NCI-H2107 treated with DMSO at 0.1 percent for 48 hours (cell line): Measurements from ENCODE around the gene SEPHS2.
A peak's percentile ranks its signal among the peaks of the same experiment; 100 is the strongest.
"Not testable (repeated sequence)": the region's sequence is repeated elsewhere in the genome, so short reads cannot be mapped to it uniquely, and the experiment has no call there.

Experiments
- DNase-seq: peaks from one replicate; lab custom pipeline; 2025; ENCODE audit not compliant: unreplicated experiment; lab: John Stamatoyannopoulos, UW

SEPHS2 gene

GRCh38 chr16:30445408-30446202 lies at the start of gene SEPHS2:
Gene SEPHS2, minus strand, starts transcription at chr16:30445874. Its CDS starts 147 bp downstream, at chr16:30445727.
- DNase-seq: peak; percentile 93

GRCh38 chr16:30494709-30495108 lies 49.0 kb upstream of the SEPHS2 start:
- no peak for DNase-seq

- no peak for DNase-seq
Measured at GRCh38 chr16:30493941-30494488, 48.3 kb upstream of the SEPHS2 start.

DNA sequence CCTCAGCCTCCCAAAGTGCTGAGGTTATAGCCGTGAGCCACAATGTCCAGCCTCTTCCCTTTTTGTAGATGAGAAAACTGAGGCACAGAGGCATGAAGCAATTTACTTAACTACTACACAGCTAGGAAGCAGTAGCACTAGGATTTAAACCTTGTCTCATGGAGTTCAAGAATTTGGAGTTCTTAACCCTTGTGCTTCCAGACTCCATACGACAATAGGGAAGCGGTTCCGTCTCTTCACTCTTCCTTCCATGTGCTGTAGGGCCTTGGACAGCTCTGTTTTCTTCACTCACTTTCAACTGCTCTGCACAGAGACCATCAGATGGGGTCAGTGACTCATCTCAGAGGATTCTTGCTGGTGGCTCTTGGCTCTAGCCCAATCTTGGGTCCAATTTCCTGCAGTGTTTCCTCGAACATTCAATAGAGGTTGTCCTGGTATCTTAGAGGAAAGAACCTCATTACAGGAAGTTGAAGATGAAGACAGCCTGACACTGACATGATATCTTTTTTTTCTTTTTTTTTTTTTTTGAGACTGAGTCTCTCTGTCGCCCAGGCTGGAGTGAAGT lies 46.2 kb upstream of the SEPHS2 start:
- DNase-seq: no peak

DNA sequence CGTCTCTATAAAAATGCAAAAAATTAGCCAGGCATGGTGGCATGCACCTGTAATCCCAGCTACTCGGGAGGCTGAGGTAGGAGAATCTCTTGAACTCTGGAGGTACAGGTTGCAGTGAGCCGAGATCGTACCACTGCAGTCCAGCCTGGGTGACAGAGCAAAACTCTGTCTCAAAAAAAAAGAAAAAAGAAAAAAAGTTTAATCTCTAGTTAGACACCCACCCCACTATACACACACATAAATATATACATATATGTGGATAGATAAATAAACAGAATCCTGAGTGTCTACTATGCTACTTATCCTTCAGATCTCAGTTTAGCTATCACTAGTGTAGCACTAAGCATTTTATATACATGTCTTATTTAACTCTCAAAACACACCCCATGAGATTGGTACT lies 45.6 kb upstream of the SEPHS2 start:
- no peak for DNase-seq

DNA sequence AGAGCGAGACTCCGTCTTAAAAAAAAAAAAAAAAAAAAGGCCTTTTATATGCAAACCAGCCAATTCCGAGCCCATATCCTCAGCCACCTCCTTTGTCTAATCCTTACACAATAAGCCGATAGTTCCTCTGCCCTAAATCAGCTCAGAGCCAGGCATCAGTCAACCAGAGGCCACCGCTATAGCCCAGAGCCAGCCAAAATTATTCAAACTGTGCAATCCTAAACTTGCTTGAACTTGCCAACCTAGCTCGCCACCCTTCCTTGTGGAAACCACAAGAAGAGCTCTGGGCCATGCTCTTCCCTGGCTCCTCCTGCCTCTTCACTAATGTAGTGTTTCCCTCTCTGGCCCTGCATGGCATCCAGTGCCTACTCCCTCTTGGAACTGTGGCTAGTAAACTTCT lies 44.5 kb upstream of the SEPHS2 start:
- DNase-seq: no peak

GRCh38 chr16:30488764-30489605 lies 43.3 kb upstream of the SEPHS2 start:
- DNase-seq: no peak

DNA sequence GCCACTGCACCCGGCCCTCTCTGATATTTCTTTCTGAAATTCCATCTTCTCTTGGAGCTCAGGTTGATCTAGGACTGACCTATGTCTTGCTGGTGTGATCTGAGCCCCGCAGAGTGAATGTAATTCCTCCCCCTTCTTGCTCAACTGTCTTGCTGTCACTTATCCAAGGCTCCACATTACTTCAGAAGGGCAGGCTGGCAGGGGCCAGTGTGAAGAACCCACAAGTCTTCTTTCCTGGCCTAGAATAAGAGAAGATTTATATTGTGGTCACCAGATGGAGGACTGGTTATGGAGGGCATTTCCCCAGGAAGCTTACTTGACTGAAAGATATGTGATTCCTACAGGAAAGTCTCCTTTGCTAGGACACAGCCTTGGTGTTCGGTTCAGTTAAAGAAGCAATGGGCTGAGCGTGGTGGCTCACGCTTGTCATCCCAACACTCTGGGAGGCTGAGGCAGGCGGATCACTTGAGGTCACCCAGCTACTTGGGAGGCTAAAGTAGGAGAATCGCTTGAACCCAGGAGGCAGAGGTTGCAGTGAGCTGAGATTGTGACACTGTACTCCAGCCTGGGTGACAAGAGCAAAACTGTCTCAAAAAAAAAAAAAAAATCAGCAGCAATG lies 40.3 kb upstream of the SEPHS2 start:
- no peak for DNase-seq

DNA sequence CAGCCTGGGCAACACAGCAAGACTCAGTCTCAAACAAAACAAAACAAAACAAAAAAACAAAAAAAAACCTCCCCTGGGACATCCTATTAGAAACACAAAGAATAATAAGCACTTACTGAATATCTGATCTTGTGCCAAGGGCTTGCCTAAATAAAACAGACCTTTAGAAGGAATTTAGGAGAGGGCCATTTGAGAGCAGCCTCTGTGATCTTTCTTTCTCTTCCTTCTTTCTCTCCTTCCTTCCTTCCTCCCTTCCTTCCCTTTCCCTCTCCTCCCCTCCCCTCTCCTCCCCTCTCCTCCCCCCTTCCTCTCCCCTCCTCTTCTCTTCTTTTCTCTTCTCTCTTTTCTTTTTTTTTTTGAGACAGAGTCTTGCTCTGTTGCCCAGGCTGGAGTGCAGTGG lies 39.2 kb upstream of the SEPHS2 start:
- no peak for DNase-seq

GRCh38 chr16:30482366-30482765 lies 36.7 kb upstream of the SEPHS2 start:
- DNase-seq: no peak

- DNase-seq: no peak
Measured at GRCh38 chr16:30481381-30481780, 35.7 kb upstream of the SEPHS2 start.

GRCh38 chr16:30478766-30479478 lies 33.2 kb upstream of the SEPHS2 start:
- DNase-seq: no peak

DNA sequence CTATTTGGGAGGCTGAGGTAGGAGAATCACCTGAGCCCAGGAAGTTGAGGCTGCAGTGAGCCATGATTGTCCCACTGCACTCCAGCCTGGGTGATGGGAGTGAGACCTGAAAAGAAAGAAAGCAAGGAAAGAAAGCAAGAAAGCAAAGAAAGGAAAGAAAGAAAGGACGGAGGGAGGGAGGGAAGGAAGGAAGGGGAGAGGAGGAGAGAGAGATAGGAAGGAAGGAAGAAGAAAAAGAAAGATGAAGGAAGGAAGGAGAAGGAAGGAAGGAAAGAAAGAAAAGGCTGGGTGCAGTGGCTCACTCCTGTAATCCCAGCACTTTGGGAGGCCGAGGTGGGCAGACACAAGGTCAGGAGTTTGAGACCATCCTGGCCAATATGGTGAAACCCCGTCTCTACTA lies 32.1 kb upstream of the SEPHS2 start:
- not testable (repeated sequence) for DNase-seq

- DNase-seq: no peak
Measured at GRCh38 chr16:30476991-30477390, 31.3 kb upstream of the SEPHS2 start.

DNA sequence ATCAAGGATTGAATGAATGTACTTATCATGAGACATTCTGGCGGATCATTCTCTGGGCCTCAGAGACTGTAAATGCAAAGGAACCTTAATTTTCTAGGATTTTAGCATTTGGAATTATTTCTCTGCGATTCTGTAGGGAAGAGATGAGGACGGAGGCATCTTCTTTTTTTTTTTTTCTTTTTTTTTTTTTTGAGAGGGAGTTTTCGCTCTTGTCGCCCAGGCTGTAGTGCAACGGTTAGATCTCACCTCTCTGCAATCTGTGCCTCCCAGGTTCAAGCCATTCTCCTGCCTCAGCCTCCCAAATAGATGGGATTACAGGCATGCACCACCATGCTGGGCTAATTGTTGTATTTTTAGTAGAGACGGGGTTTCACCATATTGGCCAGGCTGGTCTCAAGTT lies 29.0 kb upstream of the SEPHS2 start:
- DNase-seq: no peak

GRCh38 chr16:30474074-30474452 lies 28.4 kb upstream of the SEPHS2 start:
- DNase-seq: no peak

GRCh38 chr16:30473231-30474073 lies 27.8 kb upstream of the SEPHS2 start:
- DNase-seq: no peak

- DNase-seq: no peak
Measured at GRCh38 chr16:30472328-30472942, 26.8 kb upstream of the SEPHS2 start, which contains the start of gene ITGAL. Gene ITGAL, plus strand, starts transcription at chr16:30472742. Its CDS starts 96 bp downstream, at chr16:30472838.

DNA sequence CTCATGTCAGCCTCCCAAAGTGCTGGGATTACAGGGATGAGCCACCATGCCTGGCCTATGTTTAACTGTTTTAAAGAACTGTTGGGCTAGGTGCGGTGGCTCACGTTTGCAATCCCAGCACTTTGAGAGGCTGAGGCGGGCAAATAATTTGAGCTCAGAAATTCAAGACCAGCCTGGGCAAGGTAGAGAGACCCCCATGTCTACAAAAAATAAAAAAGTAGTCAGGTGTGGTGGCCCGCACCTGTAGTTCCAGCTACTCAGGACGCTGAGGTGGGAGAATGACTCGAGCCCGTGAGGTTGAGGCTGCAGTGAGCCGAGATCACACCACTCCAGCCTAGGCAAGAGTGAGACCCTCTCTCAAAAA lies 24.9 kb upstream of the SEPHS2 start:
- DNase-seq: no peak
